ENCODE results near the gene PLXDC2.

The PLXDC2 gene

DNA sequence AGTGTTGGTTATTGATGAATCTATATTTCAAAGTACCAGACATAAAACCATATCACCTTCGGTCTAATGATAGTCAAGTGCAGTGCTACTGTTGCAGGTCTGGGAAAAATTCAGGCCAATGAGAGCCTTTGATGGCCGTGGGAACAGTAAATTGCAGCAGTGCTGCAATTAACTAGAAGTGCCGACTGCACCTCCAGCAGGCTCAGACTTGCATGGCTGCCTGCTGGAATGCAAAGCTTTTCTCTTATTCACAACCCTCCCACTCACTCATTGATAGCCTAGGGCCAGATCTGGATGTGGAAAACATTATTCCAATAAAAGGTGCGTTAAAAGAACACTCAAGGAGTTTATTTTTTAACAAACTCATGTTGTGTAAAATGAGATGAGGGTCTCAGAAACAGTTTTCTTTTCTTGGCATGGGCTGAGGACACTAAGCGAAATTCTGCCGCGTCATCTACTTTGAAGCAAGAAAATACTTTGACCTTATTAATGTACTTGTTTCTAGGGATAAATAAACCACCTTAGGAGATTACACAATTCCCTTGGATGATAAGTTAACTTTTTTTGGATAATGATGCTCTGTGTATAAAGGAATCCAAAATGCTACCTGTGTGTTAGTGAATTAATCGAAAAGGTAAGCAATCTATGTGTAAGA, 17.1 kb downstream of the PLXDC2 start:
- H3K27ac ChIP-seq (ENCODE audit: low read length), result no peak overlapping the region
- no peak overlapping the region for H3K9ac ChIP-seq (ENCODE audit: low read length in 2 of 2)
- H3K4me1 ChIP-seq (ENCODE audit: control insufficient read depth, insufficient read depth, low read length), result peaks cover 5% of the 10 kb centered on the region
- no peak overlapping the region for H3K4me3 ChIP-seq (ENCODE audit: low read length in 2 of 2)
- no peaks in the 10 kb centered on the region for H3K9me3 ChIP-seq (ENCODE audit: control insufficient read depth in 2 of 2, low read length in 2 of 2)
- H3K27me3 ChIP-seq (ENCODE audit: control insufficient read depth in 1 of 2, insufficient read depth in 2 of 2, low read length in 2 of 2), result no peaks in the 10 kb centered on the region
- H3K36me3 ChIP-seq (ENCODE audit: control insufficient read depth in 2 of 2, insufficient read depth in 2 of 2, low read length in 2 of 2), result no peaks in the 10 kb centered on the region

DNA sequence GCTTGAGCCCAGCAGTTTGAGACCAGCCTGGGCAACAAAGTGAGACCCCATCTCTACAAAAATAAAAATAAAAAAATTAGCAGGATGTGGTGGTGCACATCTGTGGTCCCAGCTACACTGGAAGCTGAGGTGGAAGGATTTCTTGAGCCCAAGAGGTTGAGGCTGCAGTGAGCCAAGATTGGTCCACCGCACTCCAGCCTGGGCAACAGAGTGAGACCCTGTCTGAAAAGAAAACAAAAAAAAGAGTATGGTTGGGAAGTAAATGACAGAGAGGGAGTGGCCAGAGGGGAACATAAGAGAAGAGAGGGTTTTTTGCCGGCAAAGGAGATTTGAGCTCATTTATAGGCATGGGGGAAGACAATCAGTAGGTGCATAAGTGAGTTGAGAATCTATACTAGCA, 19.7 kb downstream of the PLXDC2 start:
- no peak overlapping the region for H3K4me3 ChIP-seq (ENCODE audit: low read length in 2 of 2)
- no peak overlapping the region for H3K27ac ChIP-seq (ENCODE audit: low read length)
- H3K9ac ChIP-seq (ENCODE audit: low read length in 2 of 2), result no peak overlapping the region
- no peaks in the 10 kb centered on the region for H3K27me3 ChIP-seq (ENCODE audit: control insufficient read depth in 1 of 2, insufficient read depth in 2 of 2, low read length in 2 of 2)
- H3K4me1 ChIP-seq (ENCODE audit: control insufficient read depth, insufficient read depth, low read length), result no peaks in the 10 kb centered on the region
- H3K36me3 ChIP-seq (ENCODE audit: control insufficient read depth in 2 of 2, insufficient read depth in 2 of 2, low read length in 2 of 2), result no peaks in the 10 kb centered on the region
- no peaks in the 10 kb centered on the region for H3K9me3 ChIP-seq (ENCODE audit: control insufficient read depth in 2 of 2, low read length in 2 of 2)

DNA sequence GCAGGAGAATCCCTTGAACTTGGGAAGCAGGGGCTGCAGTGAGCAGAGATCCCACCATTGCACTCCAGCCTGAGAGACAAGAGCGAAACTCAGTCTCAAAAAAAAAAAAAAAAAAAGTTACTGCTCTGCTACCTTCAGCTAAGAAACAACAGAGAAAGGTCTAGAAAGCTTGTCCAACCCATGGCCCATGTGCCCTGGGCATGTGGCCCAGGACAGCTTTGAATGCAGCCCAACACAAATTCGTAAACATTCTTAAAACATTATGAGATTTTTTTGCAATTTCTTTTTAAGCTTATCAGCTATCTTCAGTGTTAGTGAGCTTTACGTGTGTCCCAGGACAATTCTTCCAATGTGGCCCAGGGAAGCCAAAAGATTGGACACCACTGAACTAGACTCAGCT, 22.9 kb downstream of the PLXDC2 start:
- Histone ChIP-seq H3K4me3 (ENCODE audit: low read length in 2 of 2) (no peak overlapping the region), H3K4me1 (ENCODE audit: control insufficient read depth, insufficient read depth, low read length) (no peaks in the 10 kb centered on the region), H3K9ac (ENCODE audit: low read length in 2 of 2) (no peak overlapping the region), H3K9me3 (ENCODE audit: control insufficient read depth in 2 of 2, low read length in 2 of 2) (no peaks in the 10 kb centered on the region), H3K27me3 (ENCODE audit: control insufficient read depth in 1 of 2, insufficient read depth in 2 of 2, low read length in 2 of 2) (no peaks in the 10 kb centered on the region), H3K27ac (ENCODE audit: low read length) (no peak overlapping the region), H3K36me3 (ENCODE audit: control insufficient read depth in 2 of 2, insufficient read depth in 2 of 2, low read length in 2 of 2) (no peaks in the 10 kb centered on the region)

DNA sequence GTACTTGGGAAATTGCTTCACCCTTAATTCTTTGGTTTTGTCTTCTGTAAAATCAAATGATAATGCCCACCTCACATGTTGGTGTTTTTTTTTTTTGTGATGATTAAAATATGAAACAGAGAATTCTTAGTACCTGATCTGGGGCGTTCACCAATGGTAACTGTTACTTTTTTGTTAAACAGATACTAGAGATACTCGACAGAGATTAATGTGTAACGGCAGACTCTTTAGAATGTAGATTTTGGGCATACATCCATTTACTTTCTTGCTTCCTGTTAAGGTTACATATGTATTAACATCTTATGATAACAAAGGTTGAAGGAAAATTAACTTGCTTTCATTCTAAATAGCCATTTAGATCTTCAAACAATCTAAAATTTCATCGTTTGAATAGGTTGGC, 23.3 kb downstream of the PLXDC2 start:
- no peaks in the 10 kb centered on the region for H3K36me3 ChIP-seq (ENCODE audit: control insufficient read depth in 2 of 2, insufficient read depth in 2 of 2, low read length in 2 of 2)
- H3K27ac ChIP-seq (ENCODE audit: low read length), result no peak overlapping the region
- H3K4me3 ChIP-seq (ENCODE audit: low read length in 2 of 2), result no peak overlapping the region
- H3K4me1 ChIP-seq (ENCODE audit: control insufficient read depth, insufficient read depth, low read length), result no peaks in the 10 kb centered on the region
- no peaks in the 10 kb centered on the region for H3K27me3 ChIP-seq (ENCODE audit: control insufficient read depth in 1 of 2, insufficient read depth in 2 of 2, low read length in 2 of 2)
- H3K9me3 ChIP-seq (ENCODE audit: control insufficient read depth in 2 of 2, low read length in 2 of 2), result no peaks in the 10 kb centered on the region
- H3K9ac ChIP-seq (ENCODE audit: low read length in 2 of 2), result no peak overlapping the region

GRCh38 chr10:19840776-19841175, 24.5 kb downstream of the PLXDC2 start:
- Histone ChIP-seq H3K27ac (ENCODE audit: low read length) (no peak overlapping the region), H3K9me3 (ENCODE audit: control insufficient read depth in 2 of 2, low read length in 2 of 2) (no peaks in the 10 kb centered on the region), H3K9ac (ENCODE audit: low read length in 2 of 2) (no peak overlapping the region), H3K4me1 (ENCODE audit: control insufficient read depth, insufficient read depth, low read length) (no peaks in the 10 kb centered on the region), H3K4me3 (ENCODE audit: low read length in 2 of 2) (no peak overlapping the region), H3K27me3 (ENCODE audit: control insufficient read depth in 1 of 2, insufficient read depth in 2 of 2, low read length in 2 of 2) (no peaks in the 10 kb centered on the region), H3K36me3 (ENCODE audit: control insufficient read depth in 2 of 2, insufficient read depth in 2 of 2, low read length in 2 of 2) (no peaks in the 10 kb centered on the region)

- no peak overlapping the region for H3K4me3 ChIP-seq (ENCODE audit: low read length in 2 of 2)
- H3K27me3 ChIP-seq (ENCODE audit: control insufficient read depth in 1 of 2, insufficient read depth in 2 of 2, low read length in 2 of 2), result no peaks in the 10 kb centered on the region
- no peak overlapping the region for H3K27ac ChIP-seq (ENCODE audit: low read length)
- H3K9ac ChIP-seq (ENCODE audit: low read length in 2 of 2), result no peak overlapping the region
- H3K4me1 ChIP-seq (ENCODE audit: control insufficient read depth, insufficient read depth, low read length), result peaks cover 3% of the 10 kb centered on the region
- H3K36me3 ChIP-seq (ENCODE audit: control insufficient read depth in 2 of 2, insufficient read depth in 2 of 2, low read length in 2 of 2), result no peaks in the 10 kb centered on the region
- no peaks in the 10 kb centered on the region for H3K9me3 ChIP-seq (ENCODE audit: control insufficient read depth in 2 of 2, low read length in 2 of 2)
These were observed 27.3 kb downstream of the PLXDC2 start for GRCh38 chr10:19843487-19843886.

DNA sequence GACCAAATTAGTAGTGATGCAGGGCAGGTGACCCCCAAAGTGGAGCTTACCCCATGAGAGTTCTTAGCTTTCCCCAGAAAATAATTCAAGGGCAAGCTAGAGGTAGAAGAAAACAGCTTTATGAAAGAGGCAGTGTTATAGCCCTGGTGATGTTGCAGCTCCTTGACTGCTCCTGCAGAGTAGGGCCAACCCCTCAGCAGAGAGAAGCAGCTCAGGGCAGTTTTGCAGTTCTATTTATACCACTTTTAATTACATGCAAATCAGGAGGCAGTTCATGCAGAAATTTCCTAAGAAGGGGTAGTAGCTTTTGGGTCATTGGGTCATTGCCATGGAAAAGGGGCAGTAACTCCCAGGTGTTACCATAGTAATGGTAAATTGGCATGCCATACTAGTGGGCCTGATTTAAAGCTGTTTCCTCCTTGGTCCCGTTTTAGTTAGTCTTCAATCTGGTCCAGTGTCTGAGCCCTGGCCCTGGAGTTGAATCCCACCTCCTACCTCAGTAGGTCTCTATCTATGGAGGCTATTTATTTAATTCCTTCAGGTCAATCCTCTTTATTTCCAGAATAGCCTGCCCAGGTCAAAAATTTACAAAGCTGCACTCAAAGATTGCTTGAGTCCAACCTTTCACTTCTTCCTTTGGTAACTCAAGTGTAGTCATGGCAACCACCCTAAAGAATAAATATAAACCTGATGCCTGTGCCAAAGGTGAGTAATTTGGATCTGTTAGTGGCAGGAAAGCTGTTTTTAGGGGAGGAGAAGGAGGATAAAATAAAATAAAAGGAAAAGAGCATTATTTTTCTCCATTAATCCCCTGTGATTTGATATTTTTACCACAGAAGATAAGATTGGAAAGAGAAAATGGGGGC, 29.5 kb downstream of the PLXDC2 start:
- H3K27ac ChIP-seq (ENCODE audit: low read length), result no peak overlapping the region
- H3K9me3 ChIP-seq (ENCODE audit: control insufficient read depth in 2 of 2, low read length in 2 of 2), result no peaks in the 10 kb centered on the region
- no peak overlapping the region for H3K4me3 ChIP-seq (ENCODE audit: low read length in 2 of 2)
- H3K4me1 ChIP-seq (ENCODE audit: control insufficient read depth, insufficient read depth, low read length), result peaks cover 3% of the 10 kb centered on the region
- no peaks in the 10 kb centered on the region for H3K36me3 ChIP-seq (ENCODE audit: control insufficient read depth in 2 of 2, insufficient read depth in 2 of 2, low read length in 2 of 2)
- H3K27me3 ChIP-seq (ENCODE audit: control insufficient read depth in 1 of 2, insufficient read depth in 2 of 2, low read length in 2 of 2), result no peaks in the 10 kb centered on the region
- H3K9ac ChIP-seq (ENCODE audit: low read length in 2 of 2), result no peak overlapping the region

- Histone ChIP-seq H3K9ac (ENCODE audit: low read length in 2 of 2) (no peak overlapping the region), H3K27me3 (ENCODE audit: control insufficient read depth in 1 of 2, insufficient read depth in 2 of 2, low read length in 2 of 2) (no peaks in the 10 kb centered on the region), H3K9me3 (ENCODE audit: control insufficient read depth in 2 of 2, low read length in 2 of 2) (no peaks in the 10 kb centered on the region), H3K27ac (ENCODE audit: low read length) (no peak overlapping the region), H3K4me3 (ENCODE audit: low read length in 2 of 2) (no peak overlapping the region), H3K36me3 (ENCODE audit: control insufficient read depth in 2 of 2, insufficient read depth in 2 of 2, low read length in 2 of 2) (no peaks in the 10 kb centered on the region), H3K4me1 (ENCODE audit: control insufficient read depth, insufficient read depth, low read length) (peaks cover 3% of the 10 kb centered on the region)
These were observed 31.1 kb downstream of the PLXDC2 start for GRCh38 chr10:19847321-19847720.

DNA sequence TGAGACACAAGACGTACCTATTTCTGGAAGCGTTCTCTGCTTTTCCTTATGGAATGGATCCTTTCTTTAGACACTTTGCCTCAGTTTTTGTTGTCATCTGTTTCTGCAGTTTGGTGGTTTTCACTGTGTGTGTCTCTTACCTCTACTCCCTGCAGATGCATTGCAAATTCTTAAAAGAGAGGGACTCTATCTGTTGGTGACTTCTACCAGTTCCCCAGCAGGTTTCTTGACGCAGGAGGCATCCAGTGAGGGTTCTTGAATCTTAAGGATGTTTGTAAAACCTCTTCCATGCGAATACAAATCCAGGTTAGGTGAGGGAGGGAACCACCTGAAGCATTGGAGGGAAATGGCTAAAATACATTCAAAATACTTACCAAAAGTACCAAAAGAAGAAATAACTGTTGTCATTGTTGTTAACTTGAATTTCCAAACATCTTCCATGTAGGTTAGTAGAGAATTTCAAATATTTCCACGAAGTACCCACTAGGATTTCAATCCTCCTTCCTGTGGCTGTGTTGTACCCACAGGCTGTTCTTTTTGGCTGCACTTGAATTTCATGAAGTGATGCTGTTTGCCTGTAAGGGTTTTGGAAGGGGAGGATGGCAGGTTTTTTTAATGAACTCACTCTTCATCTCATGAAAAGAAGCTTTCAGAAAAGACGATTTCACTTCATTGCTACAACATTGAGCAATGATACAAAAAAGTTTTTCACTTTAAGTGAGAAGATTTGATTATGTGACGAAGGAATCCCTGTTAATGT, 32.2 kb downstream of the PLXDC2 start:
- H3K27ac ChIP-seq (ENCODE audit: low read length), result no peak overlapping the region
- peaks cover 3% of the 10 kb centered on the region for H3K4me1 ChIP-seq (ENCODE audit: control insufficient read depth, insufficient read depth, low read length)
- no peaks in the 10 kb centered on the region for H3K36me3 ChIP-seq (ENCODE audit: control insufficient read depth in 2 of 2, insufficient read depth in 2 of 2, low read length in 2 of 2)

GRCh38 chr10:19853831-19854230, 37.6 kb downstream of the PLXDC2 start:
- H3K9ac ChIP-seq (ENCODE audit: low read length in 2 of 2), result no peak overlapping the region

More for the DNA sequence above, 32.2 kb downstream of the PLXDC2 start:
- Histone ChIP-seq H3K9ac (ENCODE audit: low read length in 2 of 2) (no peak overlapping the region), H3K4me3 (ENCODE audit: low read length in 2 of 2) (no peak overlapping the region), H3K9me3 (ENCODE audit: control insufficient read depth in 2 of 2, low read length in 2 of 2) (no peaks in the 10 kb centered on the region), H3K27me3 (ENCODE audit: control insufficient read depth in 1 of 2, insufficient read depth in 2 of 2, low read length in 2 of 2) (no peaks in the 10 kb centered on the region)

More at GRCh38 chr10:19853831-19854230, 37.6 kb downstream of the PLXDC2 start:
- H3K27me3 ChIP-seq (ENCODE audit: control insufficient read depth in 1 of 2, insufficient read depth in 2 of 2, low read length in 2 of 2), result no peaks in the 10 kb centered on the region
- H3K27ac ChIP-seq (ENCODE audit: low read length), result no peak overlapping the region
- H3K9me3 ChIP-seq (ENCODE audit: control insufficient read depth in 2 of 2, low read length in 2 of 2), result no peaks in the 10 kb centered on the region
- no peak overlapping the region for H3K4me3 ChIP-seq (ENCODE audit: low read length in 2 of 2)
- no peaks in the 10 kb centered on the region for H3K36me3 ChIP-seq (ENCODE audit: control insufficient read depth in 2 of 2, insufficient read depth in 2 of 2, low read length in 2 of 2)
- H3K4me1 ChIP-seq (ENCODE audit: control insufficient read depth, insufficient read depth, low read length), result no peaks in the 10 kb centered on the region
